SK-N-MC (cell line): Measurements from ENCODE around the gene ITGB3.

ENCODE experiments used
- EZH2 ChIP-seq: fragments of 200-600 bp; sonication (generic); IDR thresholded peaks from one replicate; pipeline ENCODE4 v1.6.1; 2017; ENCODE audit warnings: antibody characterized with exemption
- FOXP2 ChIP-seq: optimal IDR thresholded peaks from 2 replicates; pipeline ENCODE3; 2011; ENCODE audit warnings: mild to moderate bottlenecking, moderate library complexity; ENCODE audit not compliant: insufficient read depth; ENCODE audit errors: extremely low read length, control extremely low read depth
- POLR2AphosphoS5 ChIP-seq: IDR thresholded peaks from 2 replicates; pipeline ENCODE4 v1.6.1; 2012; ENCODE audit warnings: mild to moderate bottlenecking, low read depth, low read length, borderline replicate concordance

DNA sequence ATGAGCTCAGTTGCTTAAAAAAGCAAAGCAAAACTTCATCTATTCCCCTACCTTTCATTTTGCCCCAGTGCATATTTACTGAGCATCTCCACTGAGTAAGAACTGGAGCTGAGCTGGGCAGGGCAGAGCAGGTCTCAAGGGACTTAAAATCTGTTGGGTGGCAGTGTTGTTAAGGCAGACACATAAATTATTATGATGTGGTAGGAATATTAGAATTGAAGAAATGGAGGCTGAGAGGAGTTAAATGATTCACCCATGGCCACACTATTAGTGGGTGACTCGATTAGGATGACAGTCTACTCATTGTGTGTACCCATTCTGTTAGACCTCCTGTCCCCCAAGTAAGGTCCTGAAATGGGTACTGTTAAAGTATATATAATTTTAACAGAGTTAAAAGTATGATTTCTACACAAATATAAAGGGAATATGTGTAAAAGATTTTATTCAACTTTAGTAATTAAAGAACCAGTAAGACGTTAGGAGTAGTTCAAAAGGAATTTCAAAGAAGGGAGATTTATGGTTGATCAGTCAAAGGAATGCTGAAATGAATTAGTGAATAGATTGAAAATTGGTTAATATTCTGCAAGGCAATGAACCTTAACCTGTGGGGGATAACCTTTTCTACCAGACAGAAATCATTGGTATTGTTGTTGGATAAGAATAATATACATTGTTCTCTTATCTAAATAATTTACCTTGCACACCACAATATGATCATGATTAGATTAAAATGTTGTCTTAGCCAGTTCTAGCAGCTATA is 17.5 kb downstream of the ITGB3 start:
- TF ChIP-seq EZH2 (no peak), POLR2AphosphoS5 (no peak), FOXP2 (no peak)
